Hepatocyte (in vitro differentiated cells): ENCODE measurements around the gene ST8SIA3.
"Not testable (repeated sequence)": the region's sequence is repeated elsewhere in the genome, so short reads cannot be mapped to it uniquely, and the experiment has no call there.

Source experiments
- CTCF ChIP-seq: fragments of 200-600 bp; sonication (generic); IDR thresholded peaks from 2 replicates; pipeline ENCODE4 v1.5.1; 2016; ENCODE audit warnings: antibody characterized with exemption, mild to moderate bottlenecking; ENCODE audit not compliant: poor library complexity
- EZH2 ChIP-seq: fragments of 200-600 bp; sonication (generic); IDR thresholded peaks from 2 replicates; pipeline ENCODE4 v1.6.1; 2016; ENCODE audit warnings: antibody characterized with exemption, mild to moderate bottlenecking, borderline replicate concordance

- not testable (repeated sequence) for TF ChIP-seq CTCF, EZH2
These were observed 44.5 kb downstream of the ST8SIA3 start for GRCh38 chr18:57396831-57397230.
